Measurements from ENCODE around the gene OSBPL9.
"Not testable (repeated sequence)": the region's sequence is repeated elsewhere in the genome, so short reads cannot be mapped to it uniquely, and the experiment has no call there.

GRCh38 chr1:51646592-51646991, 29.7 kb downstream of the OSBPL9 start:
- not testable (repeated sequence) for TF ChIP-seq POLR2AphosphoS5 (IDR thresholded peaks at IDR 0.05; ENCODE audit: low read depth, low read length); POLR2A (IDR thresholded peaks at IDR 0.05; ENCODE audit: low read depth, low read length); TAF1 (IDR thresholded peaks at IDR 0.05; ENCODE audit: borderline replicate concordance, low read depth, low read length)

All from GM12892 (cell line).